ENCODE results near the gene PCDHB1. TPM values are rescaled to one million over a fixed set of nuclear protein-coding genes. Genes with fewer than 3 reads are reported as not detected.
A peak's percentile ranks its signal among the peaks of the same experiment; 100 is the strongest.

The PCDHB1 gene, protein sequence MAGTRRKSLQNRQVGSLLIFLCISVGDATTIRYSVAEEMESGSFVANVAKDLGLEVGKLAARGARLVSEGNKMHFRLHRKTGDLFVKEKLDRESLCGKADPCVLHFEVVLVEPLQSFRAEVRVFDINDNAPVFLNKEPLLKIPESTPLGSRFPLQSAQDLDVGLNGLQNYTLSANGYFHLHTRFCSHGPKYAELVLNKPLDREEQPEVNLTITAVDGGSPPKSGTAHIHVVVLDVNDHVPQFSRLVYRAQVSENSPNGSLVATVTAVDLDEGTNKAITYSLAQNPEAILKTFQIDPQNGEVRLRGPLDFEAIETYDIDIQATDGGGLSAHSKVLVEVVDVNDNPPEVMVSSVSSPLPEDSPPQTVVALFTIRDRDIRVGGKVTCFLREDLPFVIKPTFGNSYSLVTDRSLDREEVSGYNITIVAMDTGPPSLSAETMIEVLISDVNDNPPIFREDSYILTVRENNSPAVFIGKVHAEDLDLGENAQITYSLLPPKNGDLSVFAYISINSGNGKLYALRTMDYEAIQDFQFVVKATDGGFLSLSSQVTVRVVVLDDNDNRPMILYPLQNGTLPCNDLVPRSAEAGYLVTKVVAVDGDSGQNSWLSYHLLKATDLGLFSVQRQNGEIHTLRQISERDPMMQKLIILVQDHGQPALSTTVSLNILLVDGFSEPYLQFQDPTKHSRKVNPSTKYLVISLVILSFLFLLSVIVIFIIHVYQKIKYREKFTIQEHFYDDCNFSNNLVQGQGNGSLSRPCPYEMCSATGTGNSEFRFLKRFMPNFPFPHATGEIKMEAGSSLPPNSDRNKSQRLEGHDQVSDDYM
- not detected in 2 replicates for total RNA-seq

GRCh38 chr5:141050622-141051520, at the start of gene PCDHB1:
Gene PCDHB1, plus strand, starts transcription at chr5:141051374. Its CDS starts 97 bp downstream, at chr5:141051471.
- no peak for DNase-seq (ENCODE audit: low read depth in 2 of 2)

- no peak for DNase-seq (ENCODE audit: low read depth in 2 of 2)
Measured at GRCh38 chr5:141001446-141001843, 49.7 kb upstream of the PCDHB1 start.

DNA sequence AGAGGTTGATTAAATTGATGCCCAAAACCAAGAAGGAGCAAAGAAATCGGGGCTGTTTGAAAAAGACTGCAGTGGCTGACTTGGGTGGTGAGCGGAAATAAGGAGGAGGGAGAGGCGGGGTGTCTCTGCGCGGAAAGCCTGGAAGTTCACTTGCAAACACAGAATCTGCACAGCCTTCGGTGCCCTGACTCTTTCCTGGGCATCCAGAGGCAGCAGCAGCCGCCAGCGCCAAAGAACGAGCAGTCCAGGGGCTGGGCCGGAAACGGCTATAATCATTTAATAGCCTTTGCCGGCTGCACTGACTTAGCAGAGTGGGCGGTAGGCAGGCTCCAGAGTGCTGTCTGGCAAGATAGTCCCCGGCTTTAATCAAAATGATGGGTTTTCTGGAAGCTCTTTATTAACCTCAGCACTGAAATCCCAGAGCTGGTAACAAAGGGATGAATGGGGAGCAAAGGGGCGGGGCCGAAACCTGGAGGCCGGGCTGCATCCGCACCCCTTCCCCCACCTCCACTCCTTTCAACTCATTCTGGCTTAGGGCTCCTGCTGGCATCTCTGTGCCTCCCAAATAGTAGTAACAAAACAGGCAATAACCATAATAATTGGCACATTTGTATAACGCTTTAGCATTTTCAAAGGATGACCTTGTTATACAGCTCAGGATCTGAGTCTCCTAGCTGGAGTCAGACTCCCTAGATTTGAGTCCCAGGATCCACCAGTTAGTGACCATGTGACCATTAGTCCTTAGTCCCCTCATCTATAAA, 49.1 kb upstream of the PCDHB1 start:
- DNase-seq (ENCODE audit: low read depth in 2 of 2): no peak

DNA sequence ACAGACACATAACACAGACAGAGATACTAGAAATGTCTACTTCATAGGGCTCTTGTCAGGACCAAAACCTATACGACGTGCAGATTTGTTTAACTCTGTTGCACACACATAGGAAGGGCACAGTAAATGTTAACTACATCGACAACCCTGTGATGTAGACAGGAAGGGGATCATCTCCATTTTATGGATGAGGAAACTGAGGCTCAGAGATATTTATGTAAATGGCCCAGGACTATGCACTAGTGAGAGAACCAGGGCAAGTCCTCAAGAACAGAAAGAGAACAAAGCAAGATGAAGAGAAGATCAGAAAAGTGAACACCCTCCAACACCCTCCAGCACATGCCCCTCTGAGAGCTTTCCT, 48.6 kb upstream of the PCDHB1 start:
- DNase-seq (ENCODE audit: low read depth in 2 of 2): no peak

DNA sequence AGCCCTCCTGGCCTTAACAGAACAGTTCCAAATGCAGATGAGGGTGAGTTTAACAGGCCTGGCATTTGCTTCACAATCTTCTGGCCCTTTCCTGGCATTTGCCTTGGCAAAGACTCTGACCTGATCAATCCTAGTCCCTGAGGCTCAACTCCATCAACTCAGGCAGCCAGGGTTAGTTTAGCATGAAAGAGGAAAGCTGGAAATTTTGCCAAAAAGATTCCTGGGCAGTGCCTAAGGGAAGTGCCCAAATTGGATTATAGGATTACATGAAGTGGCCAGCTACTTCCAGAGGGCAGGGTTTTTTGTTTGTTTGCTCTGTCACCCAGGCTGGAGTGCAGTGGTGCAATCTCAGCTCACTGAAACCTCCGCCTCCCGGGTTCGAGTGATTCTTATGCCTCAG, 48.1 kb upstream of the PCDHB1 start:
- no peak for DNase-seq (ENCODE audit: low read depth in 2 of 2)

- no peak for DNase-seq (ENCODE audit: low read depth in 2 of 2)
Measured at GRCh38 chr5:141003791-141004611, 47.2 kb upstream of the PCDHB1 start.

DNA sequence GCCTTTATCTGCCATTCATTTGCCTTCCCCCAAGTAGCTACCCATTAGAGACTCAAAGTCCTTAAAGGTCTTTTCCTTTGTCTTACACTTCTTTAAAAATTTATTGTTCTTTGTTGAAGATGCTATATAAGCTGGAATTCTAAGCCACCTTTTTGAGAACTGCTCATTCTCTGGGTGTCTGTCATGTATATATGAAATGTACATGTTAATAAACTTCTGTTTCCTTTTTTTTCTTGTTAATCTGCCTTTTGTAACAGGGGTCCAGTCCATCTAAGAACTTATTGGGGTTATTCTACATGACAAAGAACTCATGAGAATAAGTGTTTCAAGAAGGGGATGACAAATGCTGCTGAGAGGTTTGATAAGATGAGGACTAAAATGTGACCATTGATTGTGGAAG, 43.4 kb upstream of the PCDHB1 start:
- no peak for DNase-seq (ENCODE audit: low read depth in 2 of 2)

DNA sequence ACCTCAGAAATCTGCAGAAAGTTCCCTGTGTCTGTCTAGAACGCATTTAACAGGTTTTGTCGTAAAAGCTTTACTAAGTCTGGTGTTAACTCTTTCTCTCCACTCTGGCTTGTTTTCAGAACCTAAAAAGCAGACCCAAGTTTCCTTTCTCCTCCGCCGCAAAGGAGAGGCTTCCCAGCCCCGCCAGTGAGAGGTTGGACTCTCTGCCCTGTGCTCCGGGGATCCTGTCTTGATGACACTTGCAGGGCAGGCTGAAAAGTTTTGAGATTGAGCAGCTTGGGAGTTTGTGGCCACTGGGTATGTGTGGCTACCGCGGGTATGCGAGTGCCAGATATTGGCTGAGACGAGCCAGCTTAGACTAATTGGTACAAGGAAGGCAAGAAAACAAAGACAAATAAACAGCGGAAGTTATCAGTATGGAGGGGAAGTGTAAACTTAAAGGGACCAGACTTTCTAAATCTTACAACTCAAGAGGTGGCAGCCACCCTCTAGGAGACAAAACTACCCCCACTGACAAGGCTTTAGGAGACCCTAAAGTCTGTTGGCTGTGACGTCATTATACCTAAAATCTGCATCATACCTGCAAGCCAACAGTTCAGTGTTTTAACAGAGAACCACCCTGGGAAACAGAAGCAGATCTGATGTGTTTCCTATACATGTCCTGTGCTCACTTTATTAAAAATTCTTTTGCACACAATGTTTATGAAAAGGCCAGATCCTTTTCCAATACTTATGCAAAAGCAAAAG, 41.0 kb upstream of the PCDHB1 start:
- no peak for DNase-seq (ENCODE audit: low read depth in 2 of 2)

GRCh38 chr5:141017943-141018342, 33.2 kb upstream of the PCDHB1 start:
- DNase-seq (ENCODE audit: low read depth in 2 of 2): no peak

DNA sequence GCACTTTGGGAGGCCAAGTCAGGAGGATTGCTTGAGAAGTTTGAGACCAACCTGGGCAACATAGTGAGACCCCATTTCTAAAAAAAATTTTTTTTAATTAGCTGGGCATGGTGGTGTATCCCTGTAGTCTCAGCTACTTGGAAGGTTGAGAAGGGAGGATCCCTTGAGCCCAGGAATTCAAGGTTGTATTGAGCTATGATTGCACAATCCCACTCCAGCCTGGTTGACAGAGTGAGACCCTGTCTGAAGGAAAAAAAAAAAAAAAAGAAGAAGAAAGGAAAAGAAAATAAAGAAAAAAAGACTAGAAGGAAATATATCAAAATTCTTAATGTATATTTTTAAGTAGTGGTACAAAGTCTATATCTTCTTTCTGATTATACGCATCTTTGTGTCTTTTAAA, 28.8 kb upstream of the PCDHB1 start:
- no peak for DNase-seq (ENCODE audit: low read depth in 2 of 2)

GRCh38 chr5:141031006-141031405, 20.2 kb upstream of the PCDHB1 start:
- no peak for DNase-seq (ENCODE audit: low read depth in 2 of 2)

DNA sequence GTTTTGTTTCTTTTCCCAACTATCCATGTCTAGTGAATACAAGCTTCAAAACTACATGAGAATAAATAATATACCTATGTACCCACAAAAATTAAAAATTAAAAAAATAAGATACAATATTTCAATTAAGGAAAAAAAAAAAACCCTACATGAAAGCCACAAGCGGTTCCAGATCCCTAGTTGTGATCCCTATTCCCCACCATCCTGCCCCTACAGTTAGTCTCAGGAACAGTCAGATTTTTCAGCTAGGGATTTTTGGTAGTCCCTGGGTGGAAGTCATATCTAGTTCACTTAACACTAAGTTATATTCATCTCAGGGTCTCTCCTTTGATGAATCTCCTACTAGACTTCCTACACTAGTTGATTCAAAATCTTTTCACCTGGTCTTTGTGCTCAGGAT, 18.5 kb upstream of the PCDHB1 start:
- no peak for DNase-seq (ENCODE audit: low read depth in 2 of 2)

GRCh38 chr5:141039061-141039460, 12.1 kb upstream of the PCDHB1 start:
- DNase-seq (ENCODE audit: low read depth in 2 of 2): no peak

DNA sequence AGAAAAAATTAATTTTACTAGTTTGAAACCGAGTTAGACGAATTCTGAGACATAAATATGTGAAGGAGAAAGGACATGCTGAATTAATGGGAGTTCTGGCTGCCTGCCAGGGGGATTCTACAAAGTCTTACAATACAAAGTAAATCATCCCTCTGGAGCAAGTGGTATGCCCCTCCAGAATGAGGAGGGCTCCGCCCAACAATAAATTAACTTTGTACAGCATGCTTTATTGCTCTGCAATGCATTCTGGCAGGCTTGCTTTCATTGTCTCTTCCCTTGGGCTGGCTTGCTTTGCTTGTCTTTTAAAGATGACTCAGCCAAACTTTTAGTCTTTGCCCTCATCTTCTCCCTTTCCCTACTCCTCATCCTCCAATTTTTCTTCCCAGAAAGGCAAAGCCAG, 11.7 kb upstream of the PCDHB1 start:
- no peak for DNase-seq (ENCODE audit: low read depth in 2 of 2)

GRCh38 chr5:141040093-141040770, 10.9 kb upstream of the PCDHB1 start:
- peak; percentile 3 to 13 for DNase-seq (ENCODE audit: low read depth in 2 of 2)

- DNase-seq (ENCODE audit: low read depth in 2 of 2): peak; percentile 71 to 85
Measured at GRCh38 chr5:141040771-141041426, 10.3 kb upstream of the PCDHB1 start.

DNA sequence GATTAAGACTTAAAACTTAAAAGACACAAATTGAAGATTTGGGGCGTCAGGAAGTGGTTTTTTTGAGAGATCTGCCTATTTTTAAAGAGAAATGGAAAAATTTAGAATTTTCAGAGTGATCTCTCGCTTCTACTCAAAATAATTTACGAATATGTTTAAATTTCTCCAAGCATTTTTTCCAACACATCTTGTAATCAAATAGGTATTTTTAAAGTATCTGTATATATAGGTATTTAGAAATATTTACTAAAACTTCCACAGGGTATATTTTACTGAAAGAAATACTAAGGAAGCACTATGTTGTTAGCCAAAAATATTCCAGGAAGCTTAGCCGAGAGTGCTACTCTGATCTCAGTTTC, 9.8 kb upstream of the PCDHB1 start:
- no peak for DNase-seq (ENCODE audit: low read depth in 2 of 2)

DNA sequence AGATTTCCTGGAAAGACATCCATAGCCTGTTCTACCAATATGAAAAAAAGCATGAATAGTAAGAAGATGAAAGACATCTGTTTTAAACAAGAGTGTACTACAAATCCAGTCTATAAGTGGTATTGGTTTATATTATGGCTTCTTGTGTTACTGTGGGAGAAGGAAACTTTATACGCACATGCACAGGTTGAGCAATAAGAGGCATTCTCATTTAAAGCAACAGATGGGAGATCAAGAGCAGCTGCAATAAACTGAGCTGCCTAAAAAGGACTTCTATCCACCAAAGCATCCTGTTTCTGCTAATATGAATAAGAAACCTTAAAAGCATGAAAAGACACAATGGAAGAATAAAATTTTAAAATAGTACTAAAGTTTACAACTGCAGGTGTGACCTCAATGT, 8.6 kb upstream of the PCDHB1 start:
- no peak for DNase-seq (ENCODE audit: low read depth in 2 of 2)

- DNase-seq (ENCODE audit: low read depth in 2 of 2): no peak
Measured at GRCh38 chr5:141051521-141051866, 320 bp downstream of the PCDHB1 start.

Measured in lung microvascular endothelial cell (primary cell).